GM13977 (cell line): ENCODE results near the gene ADM2.

Experiments used
- DNase-seq: peaks from one replicate; pipeline ENCODE4 v3.0.0; 2012; ENCODE audit warnings: low spot score
- in situ Hi-C: fragments of 300-500 bp; cut with MboI; formaldehyde crosslinking; loops from one replicate; pipeline ENCODE4 v1.12.0; 2022; ENCODE audit warnings: low sequenced_read_pairs, low pct_unique_long_range_greater_than_20kb, mixed read lengths, inconsistent platforms; ENCODE audit not compliant: unreplicated experiment
- TF ChIP-seq, protein P1 (sequence below): IDR thresholded peaks from 2 replicates; pipeline ENCODE4 v1.5.1; 2012; ENCODE audit warnings: mild to moderate bottlenecking, control low read depth; ENCODE audit not compliant: insufficient read depth; ENCODE audit errors: extremely low read depth, missing control alignments

ADM2 gene

DNA sequence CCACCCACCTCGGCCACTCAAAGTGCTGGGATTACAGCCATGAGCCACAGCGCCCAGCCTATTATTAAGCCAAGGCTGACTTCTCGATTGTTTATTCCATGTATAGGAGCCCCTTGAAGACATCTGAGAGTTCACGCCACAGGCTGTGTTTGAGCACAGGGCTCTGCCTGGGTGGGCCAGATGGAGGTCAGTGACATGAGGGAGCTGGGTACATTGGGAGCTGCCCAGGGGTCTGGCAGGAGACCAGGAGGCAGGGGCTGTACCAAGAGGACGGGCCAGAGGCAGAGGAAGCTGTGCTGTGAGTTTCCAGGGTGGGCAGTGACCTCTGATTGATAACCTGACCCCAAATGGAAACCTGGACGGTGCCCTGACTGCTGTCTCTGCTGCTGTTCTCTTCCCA is 20.8 kb downstream of the ADM2 start:
- DNase-seq, result no peak
- TF ChIP-seq, protein P1, sequence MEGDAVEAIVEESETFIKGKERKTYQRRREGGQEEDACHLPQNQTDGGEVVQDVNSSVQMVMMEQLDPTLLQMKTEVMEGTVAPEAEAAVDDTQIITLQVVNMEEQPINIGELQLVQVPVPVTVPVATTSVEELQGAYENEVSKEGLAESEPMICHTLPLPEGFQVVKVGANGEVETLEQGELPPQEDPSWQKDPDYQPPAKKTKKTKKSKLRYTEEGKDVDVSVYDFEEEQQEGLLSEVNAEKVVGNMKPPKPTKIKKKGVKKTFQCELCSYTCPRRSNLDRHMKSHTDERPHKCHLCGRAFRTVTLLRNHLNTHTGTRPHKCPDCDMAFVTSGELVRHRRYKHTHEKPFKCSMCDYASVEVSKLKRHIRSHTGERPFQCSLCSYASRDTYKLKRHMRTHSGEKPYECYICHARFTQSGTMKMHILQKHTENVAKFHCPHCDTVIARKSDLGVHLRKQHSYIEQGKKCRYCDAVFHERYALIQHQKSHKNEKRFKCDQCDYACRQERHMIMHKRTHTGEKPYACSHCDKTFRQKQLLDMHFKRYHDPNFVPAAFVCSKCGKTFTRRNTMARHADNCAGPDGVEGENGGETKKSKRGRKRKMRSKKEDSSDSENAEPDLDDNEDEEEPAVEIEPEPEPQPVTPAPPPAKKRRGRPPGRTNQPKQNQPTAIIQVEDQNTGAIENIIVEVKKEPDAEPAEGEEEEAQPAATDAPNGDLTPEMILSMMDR, result no peak
- in situ Hi-C loops, result no loop called here

DNA sequence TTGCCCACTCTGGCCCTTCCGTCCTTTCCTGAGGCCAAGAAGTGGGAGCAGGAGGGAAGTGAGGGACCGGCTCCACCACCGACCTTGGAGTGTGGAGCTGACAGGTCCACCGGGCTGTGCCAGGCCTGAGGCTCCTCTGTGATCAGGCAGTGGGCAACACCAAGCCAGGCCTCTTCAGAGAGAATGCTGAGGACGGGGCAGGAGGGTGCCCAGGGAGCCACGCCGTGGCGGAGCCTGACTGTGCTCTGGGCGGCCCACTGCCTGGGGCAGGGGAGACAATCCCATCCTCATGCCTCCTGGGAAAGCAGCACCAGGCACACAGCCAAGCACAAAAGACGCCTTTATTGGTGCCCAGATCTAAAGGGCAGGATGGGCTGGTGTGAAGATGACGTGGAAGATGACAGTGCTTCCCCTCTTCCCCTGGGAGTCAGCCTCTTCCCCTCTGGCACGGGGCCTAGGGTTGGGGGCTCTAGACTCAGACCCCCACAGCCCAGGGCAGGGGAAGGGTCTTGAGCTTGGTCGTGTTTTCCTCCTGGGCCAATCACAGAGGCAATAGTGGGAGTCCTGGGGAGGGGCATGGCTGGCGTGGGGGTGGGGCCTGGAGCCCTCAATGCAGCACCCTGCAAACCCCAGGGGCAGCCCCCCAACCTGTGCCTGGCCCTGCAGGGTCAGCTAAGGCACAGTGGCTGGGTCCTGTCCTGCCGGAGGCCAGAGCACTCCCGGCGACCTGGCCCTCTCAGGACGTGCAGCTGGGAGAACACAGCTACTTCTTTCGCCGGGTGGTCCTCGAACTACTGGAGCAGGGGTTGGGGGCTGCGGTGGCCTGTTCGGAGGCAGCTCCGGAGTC is 21.5 kb downstream of the ADM2 start:
- in situ Hi-C loops, result no loop called here

DNA sequence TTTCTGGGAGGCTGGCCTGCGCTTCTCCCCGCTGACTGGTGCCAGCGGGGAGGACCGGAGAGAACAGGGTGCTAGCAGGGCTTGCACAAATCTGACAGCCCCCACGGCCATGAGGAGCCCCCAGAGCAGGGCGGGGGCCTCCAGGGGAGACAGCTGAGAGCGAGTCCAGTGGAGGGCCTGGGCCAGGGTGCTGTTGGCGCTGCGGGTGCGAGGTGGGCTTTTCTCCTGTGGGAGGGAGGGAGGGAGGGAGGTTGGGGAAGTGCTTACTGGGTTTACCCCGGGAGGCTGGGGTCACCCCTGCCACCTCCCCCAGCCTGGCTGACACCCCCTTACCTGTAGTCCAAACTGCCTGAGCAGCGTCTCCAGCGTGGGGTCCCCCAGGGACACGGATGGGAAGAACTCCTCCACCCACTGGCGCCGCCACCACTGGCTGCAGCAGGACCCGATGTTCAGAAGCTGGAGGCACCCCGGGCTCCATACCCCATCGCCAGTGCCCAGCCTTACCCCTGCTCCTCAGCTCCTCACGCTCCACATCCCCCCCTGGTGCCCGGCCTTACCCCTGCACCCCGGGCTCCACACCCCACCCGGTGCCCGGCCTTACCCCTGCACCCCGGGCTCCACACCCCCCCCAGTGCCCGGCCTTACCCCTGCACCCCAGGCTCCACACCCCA is 22.3 kb downstream of the ADM2 start:
- in situ Hi-C loops, result no loop called here
- TF ChIP-seq, protein P1, result peak; percentile 7
- no peak for DNase-seq

More for the DNA sequence above, 21.5 kb downstream of the ADM2 start:
- DNase-seq, result no peak
- TF ChIP-seq, protein P1, result no peak

DNA sequence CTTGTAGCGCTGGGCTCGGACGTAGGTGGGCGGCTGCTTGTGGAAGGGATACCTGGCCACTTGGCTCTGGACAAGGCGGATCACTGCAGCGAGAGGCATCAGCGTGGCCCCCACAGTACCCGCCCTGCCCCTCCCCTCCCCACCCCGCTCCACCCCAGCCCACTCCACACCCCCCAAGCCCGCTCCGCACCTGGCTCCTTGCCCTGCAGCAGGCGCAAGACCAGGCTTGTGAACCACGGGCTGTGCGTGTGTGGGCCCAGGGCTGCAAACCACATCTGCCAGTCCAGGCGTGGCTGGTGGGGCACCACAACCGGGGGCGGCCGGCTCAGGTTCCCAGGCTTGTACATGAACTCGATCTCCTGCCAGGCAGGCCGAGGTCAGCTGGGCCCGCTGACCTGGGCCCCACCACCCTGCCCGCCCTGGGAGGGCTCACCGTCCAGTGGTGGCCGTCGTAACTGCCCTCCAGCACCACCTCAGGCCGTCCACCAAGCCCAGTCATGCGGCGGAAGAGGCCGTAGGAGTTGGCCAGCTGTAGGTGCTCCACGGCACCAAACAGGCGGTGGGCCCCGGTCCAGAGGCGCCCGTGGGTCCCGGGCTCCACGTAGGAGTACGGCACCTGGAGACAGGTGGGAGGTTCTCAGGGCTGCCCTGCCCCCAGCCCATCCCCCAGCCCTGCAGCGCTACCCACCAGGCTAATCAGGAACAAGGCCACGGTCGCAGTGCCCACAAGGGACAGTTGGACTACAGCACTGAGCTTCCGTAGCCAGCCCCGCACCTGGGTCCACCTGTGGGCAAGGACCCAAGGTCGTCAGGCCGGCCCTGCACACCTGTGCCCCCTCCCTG is 23.2 kb downstream of the ADM2 start:
- TF ChIP-seq, protein P1, result no peak
- DNase-seq, result no peak
- in situ Hi-C loops, result no loop called here

DNA sequence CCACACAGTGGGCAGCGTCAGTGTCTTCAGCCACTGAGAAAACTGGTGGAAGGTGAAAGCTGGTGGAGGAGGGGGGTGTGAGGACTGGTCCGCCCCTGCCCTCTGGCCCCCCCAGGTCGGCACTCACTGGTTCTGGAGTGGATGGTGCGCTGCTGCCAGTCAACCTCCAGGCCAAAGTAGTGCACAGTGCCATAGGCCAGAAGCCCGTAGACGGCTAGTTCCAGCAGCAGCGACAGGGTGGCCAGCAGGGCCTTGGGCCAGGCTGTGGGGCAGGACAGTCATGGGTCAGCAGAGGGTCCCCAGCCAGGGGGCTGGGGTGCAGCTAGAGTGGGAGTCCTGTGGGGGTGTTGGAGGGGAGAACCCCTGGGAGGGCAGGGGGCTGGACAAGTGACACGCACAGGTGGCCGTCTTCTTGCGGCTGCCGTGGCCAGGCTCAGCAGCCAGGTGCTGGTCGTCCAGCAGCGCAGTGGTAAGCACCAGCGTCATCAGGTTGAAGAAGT is 24.0 kb downstream of the ADM2 start:
- in situ Hi-C loops, result no loop called here
- TF ChIP-seq, protein P1, result no peak
- DNase-seq, result no peak
